HG03520 (cell line): ENCODE data around the gene FOXP1.

Experiments used
- ATAC-seq: cut with Tn5 transposase; IDR thresholded peaks from one replicate; pipeline ENCODE4 v1.9.1; 2021; ENCODE audit warnings: mild to moderate bottlenecking, moderate library complexity; ENCODE audit not compliant: unreplicated experiment

Gene FOXP1

GRCh38 chr3:71140477-71140876 is 443.1 kb downstream of the FOXP1 start:
- no peak for ATAC-seq

DNA sequence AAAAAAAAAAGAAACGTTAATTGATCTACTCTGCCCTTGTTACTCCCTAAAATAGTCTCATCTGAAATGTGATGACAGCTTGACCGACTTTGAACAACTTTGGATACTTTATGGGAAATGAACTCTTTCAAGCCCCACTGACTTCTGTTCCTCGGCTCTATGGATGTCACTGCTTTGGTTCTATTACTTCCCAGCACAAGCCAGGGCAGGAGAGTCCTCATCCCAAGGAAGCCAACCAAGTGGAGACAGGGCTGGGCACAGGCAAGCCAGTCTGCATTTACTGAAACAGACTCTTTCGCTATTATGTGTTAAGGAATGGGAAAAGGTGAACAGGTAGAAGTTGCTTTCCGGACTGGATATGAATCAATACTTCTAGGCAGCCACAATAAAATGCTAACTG is 444.0 kb downstream of the FOXP1 start:
- no peak for ATAC-seq

DNA sequence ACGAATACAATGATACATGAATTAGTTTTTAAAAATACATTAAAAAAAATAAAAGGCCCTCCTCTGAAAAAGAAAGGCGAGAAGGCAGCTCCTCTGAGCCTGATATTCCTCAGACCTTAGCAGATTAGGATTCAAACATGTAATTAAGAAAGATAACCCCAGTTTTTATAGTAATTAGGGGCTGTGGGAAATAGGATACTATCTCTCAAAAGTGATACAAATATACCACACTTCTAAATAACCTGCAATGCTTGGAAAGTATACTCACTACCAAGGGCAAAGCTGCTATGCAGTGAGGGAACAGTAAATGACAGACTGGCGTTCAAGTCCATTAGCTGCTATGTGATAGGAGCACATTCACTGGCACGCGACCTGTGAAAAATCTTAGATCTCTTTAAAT is 445.1 kb downstream of the FOXP1 start:
- ATAC-seq: no peak

GRCh38 chr3:71136276-71136675 is 447.3 kb downstream of the FOXP1 start:
- ATAC-seq: no peak

GRCh38 chr3:71135373-71136088 is 448.0 kb downstream of the FOXP1 start:
- no peak for ATAC-seq

DNA sequence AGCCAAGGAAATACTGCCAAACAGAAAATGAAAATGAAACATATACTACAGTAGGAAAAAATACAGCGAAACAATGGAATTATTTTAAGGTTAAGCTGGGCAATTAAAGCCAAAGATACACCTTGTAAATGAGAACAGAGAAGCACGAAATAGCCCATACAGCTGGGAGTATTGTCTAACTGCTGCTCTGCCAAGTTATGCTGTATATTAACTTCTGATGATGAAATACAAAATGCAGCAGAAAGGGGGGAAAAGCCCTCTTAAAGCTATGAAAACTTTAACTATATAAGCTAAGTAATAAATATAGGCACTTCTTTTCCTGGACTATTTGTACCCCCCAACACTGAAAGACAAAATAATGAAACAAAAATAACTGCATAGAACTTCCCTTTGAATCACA is 449.0 kb downstream of the FOXP1 start:
- no peak for ATAC-seq

GRCh38 chr3:71133865-71134264 is 449.7 kb downstream of the FOXP1 start:
- ATAC-seq: no peak

DNA sequence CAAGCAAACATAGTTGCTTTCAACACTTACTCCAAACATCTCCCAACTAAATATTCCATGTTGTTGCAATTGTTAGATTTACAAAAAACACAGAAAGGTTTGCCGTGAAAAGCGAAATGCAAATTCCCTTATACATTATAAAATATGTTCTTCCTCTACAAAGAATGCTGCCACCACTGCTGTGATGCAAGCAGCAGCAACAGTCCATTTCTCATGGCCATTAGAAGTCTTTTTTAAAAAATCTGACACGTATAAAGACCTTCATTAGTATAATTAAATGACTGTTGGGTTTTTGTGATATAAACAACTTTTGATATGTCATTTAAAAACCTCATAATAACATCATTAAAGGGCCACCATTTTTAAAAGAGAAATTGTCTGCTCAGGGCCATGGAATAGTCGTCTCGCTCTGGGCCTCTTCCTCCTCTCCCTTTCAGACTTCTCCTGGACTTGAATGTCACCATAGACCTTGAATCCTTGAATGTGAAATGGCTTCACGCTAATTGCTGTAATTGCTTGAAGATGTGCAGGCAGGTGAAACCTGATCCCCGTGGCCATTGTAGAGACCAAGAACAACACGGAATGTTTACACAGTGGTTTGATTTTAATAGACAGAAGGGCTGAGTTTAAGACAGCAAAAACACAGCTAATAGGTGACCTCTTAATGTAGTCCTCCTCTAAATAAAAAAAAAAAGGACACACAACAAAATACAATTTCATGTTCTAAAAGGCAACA is 450.4 kb downstream of the FOXP1 start:
- ATAC-seq: no peak

GRCh38 chr3:71131375-71132314 is 451.9 kb downstream of the FOXP1 start:
- ATAC-seq: no peak

GRCh38 chr3:71130471-71131374 is 452.8 kb downstream of the FOXP1 start:
- peak; percentile 71 for ATAC-seq

DNA sequence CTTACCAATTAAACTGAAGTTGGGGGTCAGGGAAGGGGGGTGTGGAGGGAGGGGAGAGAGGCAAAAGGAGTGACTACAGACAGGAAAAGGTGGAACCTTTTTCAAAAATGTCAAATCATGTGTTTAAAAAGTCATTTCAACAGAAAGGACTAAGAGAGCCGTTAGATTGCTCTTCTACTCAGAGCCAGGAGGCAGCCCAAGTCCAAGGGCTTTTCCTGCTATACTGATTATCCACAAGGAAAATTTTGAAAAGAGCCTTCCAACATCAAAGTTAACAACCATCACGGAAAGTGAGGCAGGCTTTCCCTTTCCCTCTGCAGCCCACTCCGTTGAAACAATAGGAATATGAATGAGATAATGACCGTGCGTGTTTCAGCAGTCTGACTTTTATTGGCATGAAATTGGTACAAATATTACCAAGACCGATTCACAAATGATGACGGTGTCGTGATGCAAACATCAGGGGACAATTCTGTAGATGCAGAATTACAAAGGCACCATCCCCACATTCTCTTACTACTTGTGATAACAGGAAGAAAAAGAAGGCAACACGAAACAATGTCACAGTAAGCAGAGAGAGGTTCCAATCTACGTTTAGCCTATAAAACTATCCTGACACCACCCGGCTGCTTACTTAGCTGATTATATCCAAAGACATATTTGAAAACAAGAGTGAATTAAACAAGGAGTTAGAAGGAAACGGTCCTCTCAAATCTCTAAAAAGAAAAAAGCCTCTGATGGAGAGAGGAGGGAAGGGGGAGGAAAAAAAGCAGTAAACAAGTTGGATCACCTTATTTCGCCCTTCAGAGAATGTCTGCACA is 453.7 kb downstream of the FOXP1 start:
- ATAC-seq: no peak

- ATAC-seq: no peak
Observed at GRCh38 chr3:71128961-71129360, 454.6 kb downstream of the FOXP1 start.

DNA sequence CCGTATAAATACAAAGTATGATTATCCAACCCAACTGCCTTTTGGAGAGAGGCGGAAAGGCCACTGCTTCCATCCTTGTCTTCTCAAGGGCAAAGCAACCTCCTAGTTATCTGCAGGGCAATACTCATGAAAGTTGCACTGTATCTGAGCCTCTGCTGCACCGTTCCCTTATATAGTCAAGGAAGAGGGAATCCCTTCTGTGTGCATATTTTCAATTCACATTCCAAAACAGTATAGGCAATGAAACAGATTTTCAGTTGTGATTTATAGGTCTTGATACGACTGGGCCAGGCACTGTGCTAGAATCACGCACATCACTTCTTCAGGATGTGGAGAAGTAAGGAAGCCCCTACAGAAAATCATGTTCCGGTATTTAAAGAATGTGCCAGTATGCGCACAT is 455.7 kb downstream of the FOXP1 start:
- no peak for ATAC-seq

GRCh38 chr3:71127052-71127831 is 456.3 kb downstream of the FOXP1 start:
- ATAC-seq: no peak

- ATAC-seq: no peak
Observed at GRCh38 chr3:71125738-71126137, 457.8 kb downstream of the FOXP1 start.

GRCh38 chr3:71124048-71124447 is 459.5 kb downstream of the FOXP1 start:
- ATAC-seq: no peak

DNA sequence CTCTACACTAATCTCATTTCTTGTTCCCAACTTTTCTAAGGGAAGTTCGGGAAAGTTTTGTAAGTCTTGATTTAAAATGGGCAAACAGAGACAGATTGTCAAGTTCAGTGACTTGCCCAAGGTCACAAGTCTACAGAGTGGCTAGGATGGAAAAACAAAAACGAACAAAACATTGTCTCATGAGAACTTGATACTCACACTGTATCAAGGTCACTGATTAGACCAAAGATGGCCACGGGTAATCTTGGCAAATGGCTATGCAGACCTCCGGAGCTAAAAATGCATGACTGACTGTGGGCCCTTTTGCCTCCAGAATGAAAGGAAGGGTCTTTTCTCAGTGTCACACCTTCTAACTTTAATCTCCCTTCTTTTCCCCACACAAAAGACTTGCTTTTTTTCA is 460.9 kb downstream of the FOXP1 start:
- no peak for ATAC-seq

- no peak for ATAC-seq
Observed at GRCh38 chr3:71121429-71122167, 461.9 kb downstream of the FOXP1 start.
